NCI-H345 treated with DMSO at 0.1 percent for 48 hours (cell line): ENCODE data around the gene TMEM266.

ENCODE experiments used
- DNase-seq: peaks from one replicate; lab custom pipeline; 2025; ENCODE audit not compliant: unreplicated experiment; lab: John Stamatoyannopoulos, UW

The TMEM266 gene

DNA sequence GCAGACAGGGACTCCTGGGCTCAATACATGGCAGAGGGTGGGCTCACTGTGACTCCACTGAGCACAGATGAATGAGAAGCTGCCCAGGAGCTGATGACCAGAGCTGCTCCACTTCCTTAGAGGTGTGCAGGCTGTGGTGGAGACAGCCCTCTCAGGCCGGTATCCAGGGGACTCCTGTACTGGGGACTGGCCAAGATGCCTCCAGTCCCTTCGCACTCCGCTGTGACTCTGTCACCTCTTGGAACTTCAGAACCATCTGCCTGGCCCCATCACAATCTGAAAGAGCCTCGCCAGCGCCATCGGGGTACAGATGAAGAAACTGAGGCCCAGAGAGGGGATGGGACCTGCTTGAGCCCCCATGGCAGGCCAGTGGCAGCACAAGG is 140.3 kb downstream of the TMEM266 start:
- DNase-seq, result no peak

DNA sequence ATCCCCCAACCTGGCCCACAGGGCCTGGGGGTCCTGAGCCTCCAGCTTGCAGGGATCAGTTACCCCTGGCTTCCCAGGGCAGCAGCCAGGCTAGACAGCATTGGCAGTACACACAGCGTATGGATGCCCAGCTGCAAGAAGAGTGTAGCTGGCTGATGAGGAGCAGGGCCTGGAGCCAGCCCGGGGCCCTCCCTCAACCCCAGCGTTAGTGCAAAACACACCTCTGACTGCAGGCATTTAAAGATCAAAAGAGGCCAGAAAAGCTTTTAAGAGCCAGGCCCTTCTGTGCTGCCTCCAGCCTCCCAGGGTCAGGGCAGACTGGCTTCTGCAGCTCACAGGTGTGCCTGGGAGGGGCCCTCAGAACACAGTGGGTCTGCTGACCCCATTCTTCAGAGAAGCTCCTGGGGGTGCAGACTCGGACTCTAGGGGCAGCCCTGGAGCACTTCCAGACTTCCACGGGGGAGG is 140.9 kb downstream of the TMEM266 start:
- DNase-seq, result no peak

DNA sequence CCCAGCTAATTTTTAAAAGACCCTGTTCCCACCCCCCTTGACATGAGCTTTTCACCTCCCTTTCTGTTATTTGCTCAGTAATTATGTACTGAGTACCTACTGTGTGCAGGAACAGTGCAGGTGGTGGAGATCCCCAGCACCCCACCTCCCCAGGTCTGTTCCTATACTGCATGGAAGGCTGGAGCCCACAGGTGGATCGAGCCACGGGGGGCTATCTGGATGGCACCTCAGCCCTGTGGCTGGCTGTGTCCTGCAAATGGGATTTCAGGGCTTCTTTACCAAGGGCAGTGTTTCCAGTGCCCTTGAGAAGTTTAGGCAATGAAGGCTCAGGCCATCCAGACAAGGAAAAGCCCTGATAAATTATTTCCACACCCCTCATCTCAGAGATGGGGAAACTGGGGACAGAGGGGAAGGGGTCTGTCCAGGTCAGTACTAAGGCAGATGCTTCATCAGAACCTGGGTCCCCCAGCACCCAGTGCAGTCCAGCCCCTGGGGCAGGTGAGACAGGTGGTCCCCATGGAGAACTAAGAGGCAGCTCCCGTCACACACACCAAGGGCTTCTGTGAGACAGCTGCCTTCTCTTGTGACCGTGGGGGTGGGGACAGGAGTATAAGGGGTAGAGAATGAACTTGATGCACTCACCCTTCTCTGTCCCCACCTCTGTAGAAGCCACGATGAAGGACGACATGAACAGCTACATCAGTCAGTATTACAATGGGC is 141.9 kb downstream of the TMEM266 start:
- no peak for DNase-seq

DNA sequence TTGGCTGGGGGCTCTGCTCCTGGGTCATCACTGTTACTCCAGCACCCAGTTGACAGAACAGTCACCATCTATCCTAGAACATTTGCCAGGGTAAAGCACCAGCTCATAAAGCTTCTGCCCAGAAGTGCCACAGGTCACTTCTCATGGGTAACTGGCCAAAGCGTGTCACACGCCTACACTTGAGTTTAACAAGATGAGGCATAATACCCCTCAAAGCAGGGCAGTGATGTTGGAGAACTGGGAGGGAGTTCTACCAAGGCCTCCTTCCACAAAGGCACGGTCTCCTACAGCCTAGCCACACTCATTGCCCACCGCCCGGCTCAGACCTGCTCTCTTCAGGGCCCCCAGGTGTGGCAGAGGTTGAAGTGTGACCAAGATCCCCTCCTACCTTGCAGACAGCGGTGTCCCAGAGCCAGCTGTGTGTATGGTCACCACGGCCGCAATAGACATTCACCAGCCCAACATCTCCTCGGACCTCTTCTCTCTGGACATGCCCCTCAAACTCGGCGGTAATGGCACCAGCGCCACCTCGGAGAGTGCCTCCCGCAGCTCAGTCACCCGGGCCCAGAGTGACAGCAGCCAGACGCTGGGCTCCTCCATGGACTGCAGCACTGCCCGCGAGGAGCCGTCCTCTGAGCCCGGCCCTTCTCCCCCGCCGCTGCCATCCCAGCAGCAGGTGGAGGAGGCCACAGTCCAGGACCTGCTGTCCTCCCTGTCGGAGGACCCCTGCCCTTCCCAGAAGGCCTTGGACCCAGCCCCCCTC is 143.7 kb downstream of the TMEM266 start:
- DNase-seq, result no peak

DNA sequence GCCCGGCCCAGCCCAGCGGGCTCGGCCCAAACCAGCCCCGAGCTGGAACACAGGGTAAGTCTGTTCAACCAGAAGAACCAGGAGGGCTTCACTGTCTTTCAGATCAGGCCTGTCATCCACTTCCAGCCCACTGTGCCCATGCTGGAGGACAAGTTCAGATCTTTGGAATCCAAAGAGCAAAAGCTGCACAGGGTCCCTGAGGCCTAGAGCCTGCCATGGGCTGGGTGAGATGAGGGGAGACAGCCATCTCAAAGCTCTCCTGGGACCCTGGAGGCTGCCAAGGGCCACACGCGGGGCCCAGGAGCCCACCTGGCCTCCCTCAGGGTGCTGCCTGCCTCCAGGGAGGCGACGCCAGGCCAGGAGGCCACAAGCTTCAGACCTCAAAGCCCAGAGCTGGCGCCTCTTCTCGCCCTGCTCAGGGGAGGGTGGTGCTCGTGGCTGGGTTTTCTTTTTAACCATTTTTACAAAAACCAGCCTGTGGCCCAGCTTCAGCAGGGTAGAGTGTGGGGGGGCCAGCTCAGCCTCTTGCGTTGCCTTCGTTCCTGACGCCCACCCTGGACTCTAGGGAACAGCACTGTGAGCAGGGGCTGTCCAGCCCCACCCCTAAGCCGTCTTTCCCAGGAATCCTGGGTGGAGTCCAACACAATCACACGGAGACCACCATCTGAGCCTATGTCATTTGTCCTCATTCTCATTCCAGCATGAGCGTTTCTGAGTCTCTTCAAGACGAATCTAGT is 144.5 kb downstream of the TMEM266 start:
- no peak for DNase-seq

DNA sequence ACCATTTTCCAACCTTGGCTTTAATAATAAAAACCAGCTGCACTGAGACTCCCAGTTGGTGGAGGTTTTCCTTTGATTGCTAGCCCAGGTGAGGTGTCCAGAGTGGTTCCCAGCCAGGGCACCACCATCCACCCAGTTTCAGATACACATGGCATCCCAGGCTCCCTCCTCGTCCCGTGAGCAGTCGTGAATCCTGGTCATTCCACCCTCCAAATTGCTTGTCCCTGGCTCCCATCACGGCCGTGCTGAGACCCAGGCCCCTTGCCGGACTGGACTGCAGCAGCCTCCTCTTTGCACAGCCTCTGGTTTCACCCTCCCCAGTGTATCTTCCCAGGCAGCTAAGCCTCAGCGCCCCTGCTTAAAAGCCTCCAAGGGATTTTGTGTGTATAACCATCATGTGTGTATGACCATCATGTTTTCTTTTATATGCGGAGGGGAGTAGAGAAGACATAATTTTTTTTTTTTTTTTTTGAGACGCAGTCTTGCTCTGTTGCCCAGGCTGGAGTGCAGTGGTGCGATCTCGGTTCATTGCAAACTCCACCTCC is 145.2 kb downstream of the TMEM266 start:
- DNase-seq, result no peak

DNA sequence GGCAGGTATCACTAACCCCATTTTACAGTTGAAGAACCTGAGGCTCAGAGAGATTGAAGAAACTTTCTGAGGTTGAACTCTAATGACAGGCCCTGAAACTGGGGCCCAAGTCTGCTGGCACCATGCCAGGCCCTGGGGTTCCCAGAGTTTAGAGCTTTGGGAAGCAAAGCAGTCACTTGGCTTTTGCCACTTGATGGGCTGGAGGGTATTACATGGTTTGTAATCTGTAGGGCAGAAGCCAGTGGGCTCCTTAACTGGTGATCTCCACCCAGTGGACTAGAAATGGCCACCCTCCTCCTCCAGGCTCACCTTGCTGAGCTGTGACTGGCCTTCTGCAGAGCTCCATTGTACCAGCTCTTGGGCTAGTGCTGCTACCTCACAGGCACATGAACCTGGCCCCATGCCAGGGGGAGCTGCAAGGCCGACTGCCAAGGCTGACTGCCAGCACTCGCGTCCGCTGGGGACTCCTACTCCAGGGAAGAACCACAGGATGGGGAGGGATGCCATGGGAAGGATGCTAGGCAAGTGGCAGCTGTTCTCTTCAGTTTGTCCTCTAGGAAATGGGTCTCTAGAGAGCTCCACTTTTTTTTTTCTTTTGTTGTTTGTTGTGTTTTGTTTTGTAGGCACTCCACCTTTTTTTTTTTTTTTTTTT is 146.7 kb downstream of the TMEM266 start:
- peak; percentile 84 for DNase-seq

DNA sequence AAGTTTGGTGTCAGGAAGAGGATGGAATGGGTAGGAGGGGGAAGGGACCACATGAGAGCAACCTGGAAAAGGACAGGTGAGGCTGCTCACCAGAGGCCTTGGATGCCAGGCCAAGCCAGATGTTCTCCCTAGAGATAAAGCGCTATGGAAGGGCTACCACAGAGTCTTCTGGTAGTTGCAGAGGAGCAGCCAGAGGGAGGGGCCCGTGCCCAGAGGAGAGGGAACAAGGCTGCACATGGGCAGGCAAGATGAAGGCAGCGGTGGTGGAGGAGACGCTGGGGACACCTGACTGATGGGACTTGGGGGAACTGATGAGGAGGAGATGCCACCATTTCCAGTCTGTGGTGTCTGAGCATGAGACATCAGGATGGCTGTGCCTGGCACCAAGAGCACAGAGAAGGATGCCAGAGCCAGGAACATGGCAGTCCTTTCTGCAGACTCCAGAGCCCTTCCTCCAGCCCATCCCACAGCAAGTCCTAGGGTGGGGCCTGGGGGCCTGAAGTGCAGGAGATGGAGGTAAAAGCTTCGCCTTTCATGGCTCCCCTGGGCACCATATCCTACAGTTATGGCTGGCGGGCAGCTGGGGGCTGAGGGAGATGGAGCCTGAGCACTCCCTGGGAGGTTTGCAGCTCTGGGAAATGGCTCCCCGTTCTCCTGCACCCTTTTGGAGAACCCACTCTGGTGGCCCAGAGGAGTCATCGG is 148.4 kb downstream of the TMEM266 start:
- DNase-seq, result no peak

DNA sequence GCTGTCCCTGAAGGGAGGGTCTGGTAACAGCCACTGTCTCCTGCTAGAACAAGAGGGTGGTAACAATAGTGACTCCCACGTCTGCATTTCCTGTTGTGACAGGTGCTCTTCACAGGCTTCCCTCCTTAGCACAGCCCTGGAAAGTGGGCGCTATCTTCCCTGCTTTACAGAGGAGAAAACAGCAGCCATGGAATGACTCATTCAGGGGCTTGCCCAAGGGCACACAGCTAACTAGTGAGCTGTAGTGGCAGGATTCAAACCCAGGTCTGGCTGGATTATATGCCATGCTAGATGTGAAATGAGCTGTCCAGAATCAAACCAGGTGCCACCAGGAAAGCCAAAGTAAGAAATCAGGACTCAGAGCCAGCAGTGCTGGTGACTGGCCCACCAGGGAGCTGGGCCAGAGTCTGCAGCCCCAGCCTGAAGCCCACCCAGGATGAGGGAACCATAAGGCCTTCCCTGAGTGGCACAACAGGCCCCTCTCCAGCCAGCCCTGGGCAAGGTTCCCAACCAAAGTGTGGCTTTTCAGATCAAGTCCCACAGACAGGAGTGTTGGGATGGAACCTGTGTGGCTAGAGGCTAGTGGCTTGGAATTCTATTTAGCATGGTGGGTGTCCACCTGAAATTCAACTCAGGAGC is 149.1 kb downstream of the TMEM266 start:
- no peak for DNase-seq

DNA sequence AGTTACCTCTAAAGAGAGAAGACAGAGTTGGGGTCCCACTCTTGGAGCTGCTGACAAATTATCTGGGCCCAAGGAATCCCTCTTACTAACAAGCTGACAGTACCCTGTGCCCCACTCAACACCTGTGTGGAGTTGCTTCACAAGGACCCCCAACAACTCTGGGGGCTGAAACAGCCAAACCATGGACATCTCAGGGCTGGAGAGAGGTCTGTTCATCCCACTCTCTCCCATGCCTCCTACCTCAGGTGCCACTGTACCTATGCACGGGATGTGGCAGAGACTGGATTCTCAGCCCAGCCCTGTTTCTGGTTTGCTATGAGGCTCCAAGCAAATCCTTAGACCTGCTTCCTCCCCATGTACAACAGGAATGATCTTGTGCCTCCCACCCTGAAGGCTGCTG is 149.7 kb downstream of the TMEM266 start:
- DNase-seq, result no peak

DNA sequence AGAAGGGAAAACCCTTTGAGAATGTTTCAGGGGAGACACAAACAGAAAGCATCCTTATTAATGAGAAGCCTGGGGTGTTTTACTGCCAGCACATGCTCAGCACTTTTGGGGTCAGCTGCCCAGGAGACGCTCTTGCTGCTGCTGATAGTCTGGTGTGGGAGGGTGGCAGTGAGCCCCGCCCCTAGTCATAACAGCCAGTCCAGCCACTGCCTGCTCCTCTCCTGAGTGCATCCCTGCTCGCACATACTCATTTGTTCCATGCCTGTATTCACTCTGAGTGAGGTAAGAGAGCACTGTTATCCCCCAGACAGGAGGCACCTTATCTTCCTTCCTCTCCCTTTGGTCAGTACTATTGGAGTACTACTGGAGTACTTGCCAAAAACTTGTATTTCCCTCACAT is 150.2 kb downstream of the TMEM266 start:
- no peak for DNase-seq

DNA sequence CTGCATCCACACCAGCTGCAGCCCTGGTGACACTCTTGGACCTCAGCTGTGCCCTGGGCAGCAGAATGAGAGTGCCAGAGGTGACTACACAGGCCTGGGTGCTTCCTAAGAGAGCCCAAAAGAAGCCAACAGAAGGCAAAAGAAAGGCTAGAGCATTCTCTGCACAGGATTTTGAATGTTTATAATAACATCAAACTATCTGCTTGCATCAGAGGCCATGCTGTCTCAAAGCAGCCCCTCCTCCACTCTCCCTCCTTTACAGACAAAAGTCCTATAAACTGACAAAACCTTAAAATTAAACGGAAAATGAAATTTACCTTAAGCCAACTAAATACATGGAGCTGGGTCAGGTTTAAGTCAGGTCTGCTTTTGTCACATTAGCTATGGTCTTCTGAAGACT is 155.8 kb downstream of the TMEM266 start:
- DNase-seq, result no peak

DNA sequence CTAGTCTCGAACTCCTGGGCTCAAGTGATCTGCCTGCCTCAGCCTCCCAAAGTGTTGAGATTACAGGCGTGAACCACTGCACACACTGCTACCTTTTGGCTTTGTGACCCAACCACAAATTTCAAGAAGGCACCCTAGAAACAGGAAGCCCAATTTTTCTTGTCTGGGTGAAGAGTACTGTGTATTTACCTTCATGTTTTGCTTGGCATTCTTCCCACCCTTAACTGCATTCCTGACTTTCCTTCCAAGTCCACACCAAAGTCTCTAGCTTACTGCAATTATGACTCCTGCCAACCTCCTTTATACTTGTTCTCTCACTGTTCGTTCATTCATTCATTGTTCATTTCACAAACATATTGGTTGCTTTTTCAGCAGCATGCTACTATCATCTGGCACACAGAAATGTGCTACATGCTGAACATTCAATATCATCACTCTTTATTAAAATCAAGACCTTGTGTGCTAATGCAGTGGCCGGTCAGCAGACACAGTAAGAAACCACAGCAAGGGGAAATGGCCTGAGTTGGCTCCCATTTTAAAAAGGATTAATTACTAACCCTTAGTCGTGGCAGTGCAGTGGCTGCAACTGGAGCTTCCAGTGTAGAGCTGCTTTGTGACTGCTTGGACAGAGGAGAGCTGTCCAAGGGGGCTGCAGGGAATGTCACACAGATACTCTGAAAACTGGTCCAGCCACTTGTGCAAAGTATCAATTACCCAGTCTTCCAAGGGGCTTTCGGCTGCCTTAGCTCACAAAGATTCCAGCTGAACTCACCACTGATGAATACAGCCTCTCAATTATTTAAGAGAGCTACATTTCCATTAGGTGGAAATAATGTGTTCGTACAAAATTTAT is 157.5 kb downstream of the TMEM266 start:
- no peak for DNase-seq

DNA sequence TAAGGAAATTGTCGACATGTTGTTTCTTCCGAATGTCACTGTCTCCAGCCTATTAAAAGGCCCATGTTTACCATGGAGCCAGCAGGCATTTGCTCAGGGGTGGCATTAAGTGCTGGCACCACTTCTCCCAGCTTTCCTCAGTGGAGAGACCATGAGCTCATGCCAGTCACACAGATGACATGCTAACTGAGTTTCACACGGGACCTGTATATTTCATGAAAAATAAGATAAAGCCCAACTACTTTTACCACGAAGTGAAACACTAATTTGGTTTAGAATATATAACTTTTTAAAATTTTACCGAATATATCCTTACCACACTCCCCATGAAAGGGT is 158.1 kb downstream of the TMEM266 start:
- DNase-seq, result no peak

DNA sequence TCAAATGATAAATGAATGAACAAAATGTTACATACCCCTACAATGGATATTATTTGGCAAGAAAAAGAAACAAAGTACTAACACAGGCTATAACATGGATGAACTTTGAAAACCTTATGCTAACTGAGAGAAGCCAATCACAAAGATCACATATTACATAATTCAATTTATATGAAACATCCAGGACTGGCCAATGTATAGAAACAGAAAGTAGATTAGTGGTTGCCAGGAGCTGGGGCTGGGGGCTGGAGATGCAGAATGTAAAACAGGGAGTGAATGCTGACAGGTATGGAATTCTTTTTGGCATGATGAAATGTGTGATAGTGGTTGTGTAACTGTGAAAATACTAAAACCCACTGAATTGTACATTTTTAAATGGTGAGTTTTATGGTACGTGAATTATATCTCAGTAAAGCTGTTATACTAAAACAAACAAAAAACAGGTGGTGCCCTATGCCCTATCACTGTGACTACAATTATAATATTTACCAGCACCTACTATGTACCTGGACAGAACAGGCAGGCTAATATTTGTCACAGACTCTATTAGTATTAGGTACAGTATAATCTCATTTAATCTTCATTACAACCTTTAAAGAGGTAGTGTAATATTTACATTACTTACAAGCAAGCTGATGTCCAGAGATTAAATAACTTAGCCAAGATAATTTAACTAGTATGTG is 161.4 kb downstream of the TMEM266 start:
- DNase-seq, result no peak

DNA sequence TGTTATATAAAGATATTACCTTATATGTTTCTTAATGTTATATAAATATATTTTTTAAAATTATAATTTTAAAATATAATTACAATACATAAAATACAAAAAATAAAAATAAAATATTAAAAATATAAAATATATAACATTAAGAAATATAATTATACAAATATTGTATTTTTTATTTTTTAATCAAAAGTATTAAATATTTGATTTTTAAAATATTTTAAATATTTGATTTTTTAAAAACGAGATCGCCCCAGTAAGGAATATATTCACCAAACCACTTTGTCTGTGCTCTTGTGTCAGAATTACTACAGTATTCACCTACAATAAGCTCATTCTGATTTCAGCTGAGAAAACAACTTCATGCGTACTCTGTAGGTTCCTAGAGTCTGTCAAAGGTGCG is 162.4 kb downstream of the TMEM266 start:
- no peak for DNase-seq

DNA sequence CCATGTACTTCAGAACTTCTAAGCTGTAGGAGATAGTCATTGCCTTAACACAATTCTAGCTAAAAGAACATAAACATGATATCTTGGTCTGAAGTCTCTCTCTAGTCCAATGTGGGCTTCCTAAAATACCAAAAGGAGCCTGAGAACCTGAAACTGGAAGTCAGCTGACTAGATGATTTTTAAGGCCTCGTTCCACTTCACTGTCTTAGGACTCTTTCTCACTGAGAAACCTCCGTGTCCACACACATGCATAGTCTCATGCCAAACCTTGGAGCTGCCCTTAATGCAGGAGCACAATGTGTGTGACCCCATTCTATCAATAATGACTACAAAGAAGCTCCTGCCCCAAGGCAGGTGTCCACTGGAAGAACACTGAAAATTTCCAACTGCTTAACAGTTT is 163.7 kb downstream of the TMEM266 start:
- no peak for DNase-seq

DNA sequence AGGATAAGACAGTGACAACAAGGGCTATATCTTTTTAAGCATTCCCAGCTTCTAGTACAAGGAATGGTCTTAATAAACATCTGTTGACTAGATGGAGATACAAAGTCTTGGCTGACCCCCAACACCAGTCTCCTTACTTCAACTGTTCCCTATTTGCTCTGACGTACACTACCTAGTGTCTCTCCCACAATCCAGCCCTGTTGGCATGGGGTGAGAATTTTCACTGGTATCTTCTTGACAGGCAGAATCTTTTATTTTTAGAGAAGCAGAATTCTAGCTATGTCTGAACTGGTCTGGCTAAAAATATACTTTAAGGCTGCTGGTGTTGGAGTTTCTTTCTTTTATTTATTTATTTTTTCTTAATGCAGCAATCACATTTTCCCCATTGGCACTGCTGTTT is 169.5 kb downstream of the TMEM266 start:
- DNase-seq, result no peak

DNA sequence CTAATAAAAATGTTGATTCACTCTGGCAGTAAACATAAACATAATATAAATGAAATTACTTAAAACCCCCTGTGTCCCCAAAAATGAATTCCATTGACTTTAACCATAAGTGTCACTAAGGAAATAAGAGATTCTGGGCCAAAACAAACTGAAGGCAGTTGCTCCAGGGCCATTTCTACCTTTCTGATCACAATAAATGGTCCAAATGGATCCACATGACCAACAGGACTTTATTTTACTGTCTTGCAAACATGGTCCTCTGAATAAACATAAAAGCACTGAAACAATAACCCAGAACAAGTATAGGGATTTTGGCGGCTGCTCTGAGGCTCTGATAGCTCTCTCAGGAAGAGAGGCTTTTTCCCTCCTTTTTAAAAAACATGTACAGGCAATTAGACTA is 174.1 kb downstream of the TMEM266 start:
- no peak for DNase-seq
